CD4-positive, alpha-beta T cell treated with Interleukin-6 for 4 hours (primary cell): ENCODE measurements around the gene DOK5.
"Not testable (repeated sequence)": the region's sequence is repeated elsewhere in the genome, so short reads cannot be mapped to it uniquely, and the experiment has no call there.

ENCODE experiments used
- DNase-seq: peaks from one replicate; pipeline ENCODE4 v3.0.0-alpha.2; 2020; ENCODE audit warnings: mixed read lengths

The DOK5 gene

GRCh38 chr20:54472607-54473006 is 2.8 kb upstream of the DOK5 start:
- DNase-seq: no peak

- no peak for DNase-seq
Observed at GRCh38 chr20:54473340-54473739, 2.1 kb upstream of the DOK5 start.

GRCh38 chr20:54474046-54474445 is 1.3 kb upstream of the DOK5 start:
- no peak for DNase-seq

- DNase-seq: no peak
Observed at GRCh38 chr20:54474866-54475265, 527 bp upstream of the DOK5 start.

- DNase-seq: no peak
Observed at GRCh38 chr20:54476169-54477009, 996 bp downstream of the DOK5 start.

GRCh38 chr20:54477191-54477955 is 2.0 kb downstream of the DOK5 start:
- no peak for DNase-seq

- DNase-seq: no peak
Observed at GRCh38 chr20:54479138-54479906, 3.9 kb downstream of the DOK5 start.

GRCh38 chr20:54479937-54480336 is 4.5 kb downstream of the DOK5 start:
- DNase-seq: not testable (repeated sequence)

- no peak for DNase-seq
Observed at GRCh38 chr20:54481442-54481841, 6.0 kb downstream of the DOK5 start.

- DNase-seq: no peak
Observed at GRCh38 chr20:54485631-54486030, 10.2 kb downstream of the DOK5 start.

- no peak for DNase-seq
Observed at GRCh38 chr20:54486585-54486984, 11.2 kb downstream of the DOK5 start.

- no peak for DNase-seq
Observed at GRCh38 chr20:54488442-54488841, 13.0 kb downstream of the DOK5 start.

GRCh38 chr20:54491506-54491905 is 16.1 kb downstream of the DOK5 start:
- DNase-seq: no peak

GRCh38 chr20:54494303-54495006 is 19.1 kb downstream of the DOK5 start:
- DNase-seq: no peak

GRCh38 chr20:54497931-54498718 is 22.7 kb downstream of the DOK5 start:
- DNase-seq: no peak

- no peak for DNase-seq
Observed at GRCh38 chr20:54499111-54499510, 23.7 kb downstream of the DOK5 start.

- no peak for DNase-seq
Observed at GRCh38 chr20:54502179-54502578, 26.8 kb downstream of the DOK5 start.

- no peak for DNase-seq
Observed at GRCh38 chr20:54506643-54507042, 31.2 kb downstream of the DOK5 start.

- no peak for DNase-seq
Observed at GRCh38 chr20:54510541-54511129, 35.2 kb downstream of the DOK5 start.

- DNase-seq: no peak
Observed at GRCh38 chr20:54512694-54513093, 37.3 kb downstream of the DOK5 start.

- DNase-seq: no peak
Observed at GRCh38 chr20:54514028-54514607, 38.7 kb downstream of the DOK5 start.
